Measurements from ENCODE around the gene ACSL3. TPM values are rescaled to one million over a fixed set of nuclear protein-coding genes. Genes with fewer than 3 reads are reported as not detected.

Gene ACSL3
- total RNA-seq, 1 donor from 2014 or later: 144 TPM

GRCh38 chr2:222862909-222863544 is 2.2 kb downstream of the ACSL3 start:
- Histone ChIP-seq H3K27ac (ENCODE audit: low read depth, low read length) (no peak overlapping the region), H3K9me3 (ENCODE audit: insufficient read depth, low read depth, low read length) (no peaks in the 10 kb centered on the region), H3K4me3 (ENCODE audit: insufficient read depth, low read depth, low read length) (peak overlapping the region; percentile 98), H3K4me2 (ENCODE audit: low read length) (peak overlapping the region; percentile 93), H3K4me1 (ENCODE audit: insufficient read depth, low read length) (peaks cover 31% of the 10 kb centered on the region), H3K79me2 (ENCODE audit: insufficient read depth, low read length) (peaks cover 71% of the 10 kb centered on the region), H3K9ac (ENCODE audit: low read length) (peak overlapping the region; percentile 98), H3K27me3 (ENCODE audit: insufficient read depth, low read length) (no peaks in the 10 kb centered on the region), H4K20me1 (ENCODE audit: insufficient read depth, low read length) (peaks cover 64% of the 10 kb centered on the region), H2AFZ (ENCODE audit: low read depth, low read length) (no peak overlapping the region), H3K36me3 (ENCODE audit: insufficient read depth, low read length) (no peaks in the 10 kb centered on the region)
- Mint-ChIP-seq H3K9me3 (ENCODE audit: unreplicated experiment) (no peaks in the 10 kb centered on the region), H3K4me3 (ENCODE audit: unreplicated experiment) (no peak overlapping the region), H3K36me3 (ENCODE audit: low read depth, unreplicated experiment) (no peaks in the 10 kb centered on the region), H3K27ac (ENCODE audit: unreplicated experiment) (no peak overlapping the region), H3K27me3 (ENCODE audit: low read depth, unreplicated experiment) (no peaks in the 10 kb centered on the region), H3K4me1 (ENCODE audit: low read depth, unreplicated experiment) (peaks cover 14% of the 10 kb centered on the region)
- DNase-seq (ENCODE audit: low read depth) (no peak), FAIRE-seq (no peak)
- TF ChIP-seq, protein P1, sequence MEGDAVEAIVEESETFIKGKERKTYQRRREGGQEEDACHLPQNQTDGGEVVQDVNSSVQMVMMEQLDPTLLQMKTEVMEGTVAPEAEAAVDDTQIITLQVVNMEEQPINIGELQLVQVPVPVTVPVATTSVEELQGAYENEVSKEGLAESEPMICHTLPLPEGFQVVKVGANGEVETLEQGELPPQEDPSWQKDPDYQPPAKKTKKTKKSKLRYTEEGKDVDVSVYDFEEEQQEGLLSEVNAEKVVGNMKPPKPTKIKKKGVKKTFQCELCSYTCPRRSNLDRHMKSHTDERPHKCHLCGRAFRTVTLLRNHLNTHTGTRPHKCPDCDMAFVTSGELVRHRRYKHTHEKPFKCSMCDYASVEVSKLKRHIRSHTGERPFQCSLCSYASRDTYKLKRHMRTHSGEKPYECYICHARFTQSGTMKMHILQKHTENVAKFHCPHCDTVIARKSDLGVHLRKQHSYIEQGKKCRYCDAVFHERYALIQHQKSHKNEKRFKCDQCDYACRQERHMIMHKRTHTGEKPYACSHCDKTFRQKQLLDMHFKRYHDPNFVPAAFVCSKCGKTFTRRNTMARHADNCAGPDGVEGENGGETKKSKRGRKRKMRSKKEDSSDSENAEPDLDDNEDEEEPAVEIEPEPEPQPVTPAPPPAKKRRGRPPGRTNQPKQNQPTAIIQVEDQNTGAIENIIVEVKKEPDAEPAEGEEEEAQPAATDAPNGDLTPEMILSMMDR (IDR thresholded peaks at IDR 0.05; ENCODE audit: insufficient read depth, low read depth, low read length): no peak
- no peak for TF ChIP-seq EZH2 (IDR thresholded peaks at IDR 0.05; ENCODE audit: insufficient read depth, low read length)

DNA sequence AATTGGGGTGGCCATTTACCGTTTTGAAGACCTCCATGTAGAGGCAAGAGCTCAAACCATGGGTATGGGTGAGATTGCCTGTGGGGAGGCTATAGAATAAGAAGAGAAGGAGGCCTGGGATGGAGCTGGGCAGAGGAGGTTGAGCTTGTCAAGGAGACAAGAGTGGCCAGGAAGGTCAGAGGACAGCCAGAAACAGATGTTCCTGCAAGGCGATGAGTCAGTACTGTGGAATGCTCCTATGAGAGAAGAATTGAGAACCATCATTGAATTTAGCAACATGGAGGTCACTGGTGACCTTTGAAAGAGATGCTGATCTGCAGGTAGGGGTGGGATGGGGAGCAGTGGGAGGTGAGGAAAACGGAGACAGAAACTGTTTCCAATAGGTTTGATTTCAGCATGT is 3.5 kb downstream of the ACSL3 start:
- H3K36me3 ChIP-seq (ENCODE audit: insufficient read depth, low read length): no peaks in the 10 kb centered on the region
- H3K4me1 ChIP-seq (ENCODE audit: insufficient read depth, low read length): peaks cover 31% of the 10 kb centered on the region
- DNase-seq (ENCODE audit: low read depth) (peak; percentile 71), FAIRE-seq (peak; percentile 49)
- no peak overlapping the region for H3K27ac Mint-ChIP-seq (ENCODE audit: unreplicated experiment)
- no peaks in the 10 kb centered on the region for H3K36me3 Mint-ChIP-seq (ENCODE audit: low read depth, unreplicated experiment)
- peak overlapping the region; percentile 61 for H3K4me2 ChIP-seq (ENCODE audit: low read length)
- TF ChIP-seq, protein P1 (IDR thresholded peaks at IDR 0.05; ENCODE audit: insufficient read depth, low read depth, low read length): no peak
- TF ChIP-seq EZH2 (IDR thresholded peaks at IDR 0.05; ENCODE audit: insufficient read depth, low read length): no peak
- H3K4me1 Mint-ChIP-seq (ENCODE audit: low read depth, unreplicated experiment): peaks cover 15% of the 10 kb centered on the region
- H3K9me3 Mint-ChIP-seq (ENCODE audit: unreplicated experiment): no peaks in the 10 kb centered on the region
- H3K4me3 ChIP-seq (ENCODE audit: insufficient read depth, low read depth, low read length): no peak overlapping the region
- no peak overlapping the region for H3K9ac ChIP-seq (ENCODE audit: low read length)
- peaks cover 76% of the 10 kb centered on the region for H4K20me1 ChIP-seq (ENCODE audit: insufficient read depth, low read length)
- H3K27me3 Mint-ChIP-seq (ENCODE audit: low read depth, unreplicated experiment): no peaks in the 10 kb centered on the region
- peak overlapping the region; percentile 20 for H3K27ac ChIP-seq (ENCODE audit: low read depth, low read length)
- H3K9me3 ChIP-seq (ENCODE audit: insufficient read depth, low read depth, low read length): no peaks in the 10 kb centered on the region
- H3K27me3 ChIP-seq (ENCODE audit: insufficient read depth, low read length): no peaks in the 10 kb centered on the region
- H3K4me3 Mint-ChIP-seq (ENCODE audit: unreplicated experiment): no peak overlapping the region
- H3K79me2 ChIP-seq (ENCODE audit: insufficient read depth, low read length): peaks cover 84% of the 10 kb centered on the region
- no peak overlapping the region for H2AFZ ChIP-seq (ENCODE audit: low read depth, low read length)

DNA sequence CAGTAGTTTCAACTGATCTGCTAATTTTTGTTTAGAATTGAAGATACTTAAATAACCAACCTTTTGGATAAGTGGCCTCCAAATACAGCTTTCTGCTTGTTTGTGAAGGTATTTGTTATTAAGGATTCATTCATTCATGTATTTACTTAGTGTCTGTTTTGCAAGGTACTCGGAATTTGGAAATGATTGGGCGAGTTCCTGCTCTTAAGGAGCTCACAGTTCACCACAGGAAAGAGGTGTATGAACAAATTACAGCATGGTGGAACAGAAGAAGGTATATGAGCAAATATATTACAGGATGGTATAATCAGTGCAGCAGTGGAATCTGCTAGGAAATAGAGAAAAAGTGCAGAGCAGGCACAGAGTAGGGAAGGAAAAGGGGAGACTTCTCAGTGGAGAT is 4.5 kb downstream of the ACSL3 start:
- peaks cover 8% of the 10 kb centered on the region for H3K4me1 Mint-ChIP-seq (ENCODE audit: low read depth, unreplicated experiment)

More for the DNA sequence above, 4.5 kb downstream of the ACSL3 start:
- no peak for TF ChIP-seq EZH2 (IDR thresholded peaks at IDR 0.05; ENCODE audit: insufficient read depth, low read length)
- TF ChIP-seq, protein P1 (IDR thresholded peaks at IDR 0.05; ENCODE audit: insufficient read depth, low read depth, low read length): no peak
- H2AFZ ChIP-seq (ENCODE audit: low read depth, low read length): no peak overlapping the region
- no peaks in the 10 kb centered on the region for H3K27me3 ChIP-seq (ENCODE audit: insufficient read depth, low read length)
- no peak for DNase-seq (ENCODE audit: low read depth)
- Mint-ChIP-seq H3K27me3 (ENCODE audit: low read depth, unreplicated experiment) (no peaks in the 10 kb centered on the region), H3K9me3 (ENCODE audit: unreplicated experiment) (no peaks in the 10 kb centered on the region), H3K36me3 (ENCODE audit: low read depth, unreplicated experiment) (no peaks in the 10 kb centered on the region), H3K4me3 (ENCODE audit: unreplicated experiment) (no peak overlapping the region), H3K27ac (ENCODE audit: unreplicated experiment) (no peak overlapping the region)
- no peaks in the 10 kb centered on the region for H3K36me3 ChIP-seq (ENCODE audit: insufficient read depth, low read length)
- peaks cover 94% of the 10 kb centered on the region for H3K79me2 ChIP-seq (ENCODE audit: insufficient read depth, low read length)
- H3K9ac ChIP-seq (ENCODE audit: low read length): no peak overlapping the region
- no peak overlapping the region for H3K27ac ChIP-seq (ENCODE audit: low read depth, low read length)
- no peaks in the 10 kb centered on the region for H3K9me3 ChIP-seq (ENCODE audit: insufficient read depth, low read depth, low read length)
- no peak overlapping the region for H3K4me2 ChIP-seq (ENCODE audit: low read length)
- no peak for FAIRE-seq
- H3K4me1 ChIP-seq (ENCODE audit: insufficient read depth, low read length): peaks cover 24% of the 10 kb centered on the region
- peaks cover 86% of the 10 kb centered on the region for H4K20me1 ChIP-seq (ENCODE audit: insufficient read depth, low read length)
- no peak overlapping the region for H3K4me3 ChIP-seq (ENCODE audit: insufficient read depth, low read depth, low read length)

All from astrocyte (in vitro differentiated cells and primary cell).